ENCODE data around the gene LNX2.

The LNX2 gene

DNA sequence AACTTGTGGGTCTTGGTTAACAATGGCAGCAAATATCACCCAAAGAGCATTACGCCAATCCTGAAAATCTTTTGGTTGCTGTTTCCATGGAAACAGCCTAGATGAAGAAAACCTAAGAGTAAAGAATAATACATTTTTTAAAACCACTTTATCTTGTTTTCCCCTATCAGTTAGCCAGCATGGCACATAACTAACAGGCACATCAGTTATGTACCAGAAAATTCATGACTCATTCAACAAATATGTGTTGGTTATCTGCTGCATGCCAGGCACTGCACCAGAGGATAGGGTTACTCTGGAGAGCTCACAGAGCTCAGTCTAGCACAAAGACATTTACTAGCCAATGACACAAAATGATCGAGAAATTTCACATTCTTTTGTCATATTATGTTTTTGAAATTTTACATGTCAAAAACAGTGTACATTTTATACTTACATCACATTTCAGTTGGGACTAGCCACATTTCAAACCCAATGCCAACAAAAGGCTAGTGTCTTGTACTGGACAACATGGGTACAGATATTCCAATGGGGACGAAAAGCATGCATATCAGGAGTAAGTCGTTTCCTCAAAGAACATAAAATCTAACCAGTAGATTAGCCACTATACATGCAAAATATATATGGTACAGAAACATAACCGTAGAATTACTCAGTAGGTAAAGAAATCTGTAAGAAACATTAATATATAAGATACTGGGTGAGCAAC, 20.3 kb downstream of the LNX2 start:
- TF ChIP-seq, protein P1, sequence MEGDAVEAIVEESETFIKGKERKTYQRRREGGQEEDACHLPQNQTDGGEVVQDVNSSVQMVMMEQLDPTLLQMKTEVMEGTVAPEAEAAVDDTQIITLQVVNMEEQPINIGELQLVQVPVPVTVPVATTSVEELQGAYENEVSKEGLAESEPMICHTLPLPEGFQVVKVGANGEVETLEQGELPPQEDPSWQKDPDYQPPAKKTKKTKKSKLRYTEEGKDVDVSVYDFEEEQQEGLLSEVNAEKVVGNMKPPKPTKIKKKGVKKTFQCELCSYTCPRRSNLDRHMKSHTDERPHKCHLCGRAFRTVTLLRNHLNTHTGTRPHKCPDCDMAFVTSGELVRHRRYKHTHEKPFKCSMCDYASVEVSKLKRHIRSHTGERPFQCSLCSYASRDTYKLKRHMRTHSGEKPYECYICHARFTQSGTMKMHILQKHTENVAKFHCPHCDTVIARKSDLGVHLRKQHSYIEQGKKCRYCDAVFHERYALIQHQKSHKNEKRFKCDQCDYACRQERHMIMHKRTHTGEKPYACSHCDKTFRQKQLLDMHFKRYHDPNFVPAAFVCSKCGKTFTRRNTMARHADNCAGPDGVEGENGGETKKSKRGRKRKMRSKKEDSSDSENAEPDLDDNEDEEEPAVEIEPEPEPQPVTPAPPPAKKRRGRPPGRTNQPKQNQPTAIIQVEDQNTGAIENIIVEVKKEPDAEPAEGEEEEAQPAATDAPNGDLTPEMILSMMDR (IDR thresholded peaks at IDR 0.05; ENCODE audit: extremely low read depth, missing control alignments) = no peak
- DNase-seq (ENCODE audit: low spot score) = no peak

DNA sequence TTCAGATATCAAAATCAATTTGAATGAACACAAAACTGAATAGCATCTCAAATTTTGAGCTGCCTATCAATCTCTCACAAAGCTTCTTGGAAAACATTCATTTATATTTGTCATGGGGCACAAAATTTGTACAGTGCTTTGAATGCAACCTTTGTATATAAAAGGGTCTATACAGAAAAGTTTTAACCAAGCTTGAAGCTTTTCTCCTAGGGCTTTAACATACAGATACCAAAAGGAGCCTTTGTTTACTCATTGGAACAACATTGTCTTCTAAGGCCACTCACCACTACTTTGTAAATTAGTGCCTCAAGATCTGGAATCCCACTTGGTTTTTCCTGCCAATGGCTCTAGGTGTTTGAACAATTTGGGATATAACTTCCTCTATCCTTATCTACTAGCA, 21.2 kb downstream of the LNX2 start:
- no peak for DNase-seq (ENCODE audit: low spot score)
- TF ChIP-seq, protein P1 (IDR thresholded peaks at IDR 0.05; ENCODE audit: extremely low read depth, missing control alignments) = no peak

GRCh38 chr13:27595055-27595811, 25.1 kb downstream of the LNX2 start:
- TF ChIP-seq, protein P1 (IDR thresholded peaks at IDR 0.05; ENCODE audit: extremely low read depth, missing control alignments) = no peak
- no peak for DNase-seq (ENCODE audit: low spot score)

DNA sequence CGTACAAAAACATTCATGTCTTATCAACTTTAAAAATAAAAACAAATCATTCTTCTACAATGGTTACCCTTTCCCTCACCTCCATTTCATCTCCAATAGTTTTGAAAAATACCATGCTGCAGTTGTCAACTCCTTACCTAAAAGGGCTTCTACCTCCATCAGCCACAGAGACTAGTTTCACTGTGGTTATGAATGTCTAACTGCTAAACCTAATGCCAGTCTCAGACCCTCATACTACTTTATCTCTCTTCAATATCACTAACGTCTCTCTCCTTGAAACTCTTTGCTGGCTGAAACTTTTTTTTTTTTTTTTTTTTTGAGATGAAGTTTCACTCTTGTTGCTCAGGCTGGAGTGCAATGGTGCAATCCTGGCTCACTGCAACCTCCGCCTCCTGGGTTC, 27.1 kb downstream of the LNX2 start:
- TF ChIP-seq, protein P1 (IDR thresholded peaks at IDR 0.05; ENCODE audit: extremely low read depth, missing control alignments) = no peak
- DNase-seq (ENCODE audit: low spot score) = no peak

- no peak for DNase-seq (ENCODE audit: low spot score)
- TF ChIP-seq, protein P1 (IDR thresholded peaks at IDR 0.05; ENCODE audit: extremely low read depth, missing control alignments) = no peak
These were observed 27.5 kb downstream of the LNX2 start for GRCh38 chr13:27592865-27593264.

DNA sequence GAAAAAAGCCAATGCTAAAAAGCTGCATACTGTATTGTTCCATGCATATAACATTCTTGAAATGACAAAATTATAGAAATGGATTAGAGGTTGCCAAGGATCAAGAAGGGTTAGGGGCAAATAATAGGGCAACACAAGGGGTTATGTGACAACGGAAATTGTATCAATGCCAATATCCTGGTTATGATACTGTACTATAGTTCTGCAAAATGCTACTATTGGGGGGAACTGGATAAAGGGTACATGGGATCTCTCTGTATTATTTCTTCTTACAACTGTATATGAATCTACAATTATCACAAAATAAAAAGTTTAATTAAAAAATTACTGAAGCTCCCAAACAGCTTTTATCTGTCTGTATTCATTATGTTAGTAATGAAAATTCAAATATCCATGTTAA, 31.9 kb downstream of the LNX2 start:
- no peak for DNase-seq (ENCODE audit: low spot score)
- TF ChIP-seq, protein P1 (IDR thresholded peaks at IDR 0.05; ENCODE audit: extremely low read depth, missing control alignments) = no peak

- no peak for DNase-seq (ENCODE audit: low spot score)
- TF ChIP-seq, protein P1 (IDR thresholded peaks at IDR 0.05; ENCODE audit: extremely low read depth, missing control alignments) = no peak
These were observed 33.1 kb downstream of the LNX2 start for GRCh38 chr13:27587095-27587746.
